HG03469 (cell line): ENCODE results near the gene KRTAP5-6.

Source experiments
- ATAC-seq: cut with Tn5 transposase; IDR thresholded peaks from one replicate; pipeline ENCODE4 v1.9.1; 2021; ENCODE audit warnings: mild to moderate bottlenecking, moderate library complexity, moderate number of reproducible peaks; ENCODE audit not compliant: unreplicated experiment

KRTAP5-6 gene

GRCh38 chr11:1701091-1701807 is 4.3 kb downstream of the KRTAP5-6 start:
- no peak for ATAC-seq

GRCh38 chr11:1702506-1702905 is 5.5 kb downstream of the KRTAP5-6 start:
- ATAC-seq, result no peak

- ATAC-seq, result no peak
Observed at GRCh38 chr11:1703146-1703545, 6.2 kb downstream of the KRTAP5-6 start.

DNA sequence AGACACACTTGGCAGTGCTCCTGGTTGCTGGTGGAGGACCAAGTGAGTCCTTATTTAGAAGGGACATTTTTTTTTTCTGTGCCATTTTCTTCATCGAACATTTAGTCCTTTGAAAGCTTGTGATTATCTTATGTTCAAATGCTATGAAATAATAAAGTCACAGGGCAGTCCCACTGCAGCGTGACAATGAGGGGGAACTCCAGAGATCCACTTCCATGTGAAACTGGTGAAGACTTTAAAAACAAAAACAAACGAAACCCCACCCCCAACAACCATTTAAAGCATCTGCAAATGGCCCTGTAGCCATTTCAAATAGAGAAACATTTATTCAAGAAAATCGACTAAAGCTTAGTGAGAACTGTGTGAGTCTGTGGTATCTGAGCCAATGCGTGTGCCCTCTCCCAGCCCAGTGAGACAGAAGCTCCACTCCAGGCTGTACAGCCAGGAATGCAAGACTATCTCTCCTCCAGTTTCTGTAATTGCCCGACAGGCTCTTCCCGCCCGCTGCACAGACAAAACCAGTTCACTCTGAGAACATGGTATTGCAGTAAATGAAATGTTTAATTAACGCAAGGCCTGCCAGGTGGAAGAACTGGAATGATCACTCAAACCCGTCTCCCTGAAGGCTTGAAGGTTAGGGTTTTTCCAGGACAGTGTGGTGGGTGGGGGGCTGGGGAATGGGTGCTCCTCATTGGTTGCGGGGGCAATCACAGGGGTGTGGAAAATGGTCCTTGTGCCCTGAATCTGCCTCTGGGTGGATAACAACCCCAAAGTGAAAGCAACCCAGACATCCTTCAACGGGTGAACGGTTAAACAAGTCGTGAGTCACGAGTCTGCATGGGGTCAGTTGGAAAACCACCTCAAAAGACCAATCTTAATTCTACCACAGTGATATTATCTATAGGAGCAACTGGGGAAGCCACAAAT is 8.4 kb downstream of the KRTAP5-6 start:
- ATAC-seq, result no peak

GRCh38 chr11:1706634-1707400 is 9.8 kb downstream of the KRTAP5-6 start:
- ATAC-seq, result no peak

DNA sequence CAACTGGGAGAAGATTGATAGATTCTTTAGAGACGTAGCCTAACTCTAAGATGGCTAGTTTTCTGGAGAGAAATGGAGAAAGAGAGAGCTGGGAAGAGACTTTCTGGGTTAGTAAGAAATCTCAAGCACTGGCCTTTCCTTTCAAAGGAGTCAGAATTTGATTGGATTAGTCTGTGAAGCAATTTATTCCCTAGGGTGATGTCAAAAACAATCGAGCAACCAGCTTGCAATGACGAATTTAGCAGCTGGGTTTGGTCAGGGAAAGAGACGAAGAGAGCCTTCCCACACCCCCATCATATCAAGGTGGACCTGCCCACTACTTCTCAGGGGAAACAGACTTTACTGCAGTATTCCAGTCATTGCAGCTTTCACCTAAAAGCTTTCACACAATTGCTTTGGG is 10.8 kb downstream of the KRTAP5-6 start:
- no peak for ATAC-seq

DNA sequence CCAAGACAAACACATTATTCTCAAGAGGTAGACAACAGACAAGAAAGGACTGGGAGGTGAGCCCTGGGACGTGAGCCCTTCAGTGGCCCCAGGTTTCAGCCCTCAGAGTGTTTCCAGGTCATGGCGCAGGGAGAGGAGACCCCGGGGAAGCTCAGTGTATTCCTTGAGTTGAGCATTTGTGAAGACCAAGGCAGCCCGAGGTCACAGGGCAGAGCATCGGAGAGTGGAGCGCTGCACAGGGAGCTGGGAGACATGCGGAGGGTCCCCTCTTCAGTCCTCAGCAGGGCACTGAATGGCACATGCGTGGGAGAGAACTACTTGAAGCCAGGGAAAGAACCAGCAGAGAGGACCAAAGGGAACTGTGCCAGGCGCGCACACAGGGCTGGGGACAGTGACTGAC is 11.7 kb downstream of the KRTAP5-6 start:
- no peak for ATAC-seq

GRCh38 chr11:1714908-1715885 is 18.2 kb downstream of the KRTAP5-6 start:
- ATAC-seq, result no peak

DNA sequence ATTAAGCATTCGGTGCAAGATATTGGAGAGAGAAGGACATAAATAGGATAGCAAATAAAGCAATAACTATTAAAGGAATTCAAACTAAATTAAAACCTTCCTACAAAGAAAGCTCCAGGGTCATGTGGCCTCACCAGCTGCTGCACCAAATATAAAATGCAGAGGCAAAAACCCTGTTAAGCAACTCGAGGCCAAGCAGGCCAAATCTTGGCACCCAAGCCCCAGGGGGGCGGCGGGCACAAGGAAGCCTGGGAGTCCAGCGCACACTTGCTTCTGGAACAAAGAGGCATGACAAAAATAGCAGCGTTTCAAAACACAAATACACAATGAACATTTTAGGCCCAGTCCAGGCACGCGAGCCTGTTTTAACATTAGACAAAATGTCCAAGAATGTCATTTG is 20.8 kb downstream of the KRTAP5-6 start:
- ATAC-seq, result no peak

- ATAC-seq, result no peak
Observed at GRCh38 chr11:1718326-1718725, 21.3 kb downstream of the KRTAP5-6 start.

- ATAC-seq, result no peak
Observed at GRCh38 chr11:1719781-1720180, 22.8 kb downstream of the KRTAP5-6 start.

DNA sequence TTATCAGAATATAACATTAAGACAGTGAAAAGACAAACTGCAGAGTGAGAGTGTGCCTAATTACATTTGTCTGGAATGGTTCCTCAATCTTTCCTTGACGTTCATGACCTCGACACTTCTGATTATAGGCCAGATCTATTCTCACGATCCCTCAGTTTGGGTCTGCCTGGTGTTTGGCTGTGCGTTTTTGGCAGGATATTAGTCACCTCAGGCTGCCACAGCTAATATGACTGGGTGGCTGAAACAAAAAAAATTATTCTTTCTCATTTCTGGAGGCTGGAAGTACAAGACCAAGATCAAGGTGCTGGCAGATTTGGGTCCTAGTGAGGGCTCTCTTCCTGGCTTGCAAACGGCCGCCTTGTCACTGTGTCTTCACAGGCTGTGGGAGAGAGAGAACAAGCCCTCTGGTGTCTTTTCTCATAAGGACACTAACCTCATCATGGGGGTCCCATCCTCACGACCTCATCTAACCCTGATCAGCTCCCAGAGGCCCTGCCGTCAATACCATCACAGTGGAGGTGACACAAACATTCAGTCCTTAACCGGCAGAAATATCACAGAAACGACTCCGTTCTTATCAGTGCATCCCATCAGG is 30.2 kb downstream of the KRTAP5-6 start:
- ATAC-seq, result no peak

GRCh38 chr11:1727861-1728260 is 30.9 kb downstream of the KRTAP5-6 start:
- no peak for ATAC-seq

DNA sequence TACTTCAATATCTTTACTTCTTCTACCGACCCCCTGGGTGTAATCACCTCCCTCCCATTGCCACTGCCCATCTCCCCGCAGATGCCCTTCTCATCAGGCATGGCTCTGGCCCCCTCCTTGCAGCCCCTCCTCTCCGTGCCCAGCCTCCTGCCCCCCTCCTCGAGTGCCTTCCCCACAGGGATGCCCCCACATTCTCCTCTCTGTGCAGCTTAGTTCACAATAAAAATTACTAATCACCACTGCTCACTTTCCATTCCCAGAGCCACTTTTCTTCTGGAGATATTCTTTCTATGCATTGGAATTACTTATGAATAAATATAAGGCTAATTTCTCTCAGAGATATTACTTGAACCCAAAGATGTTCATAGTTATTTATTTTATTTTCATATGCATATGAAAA is 31.3 kb downstream of the KRTAP5-6 start:
- no peak for ATAC-seq

DNA sequence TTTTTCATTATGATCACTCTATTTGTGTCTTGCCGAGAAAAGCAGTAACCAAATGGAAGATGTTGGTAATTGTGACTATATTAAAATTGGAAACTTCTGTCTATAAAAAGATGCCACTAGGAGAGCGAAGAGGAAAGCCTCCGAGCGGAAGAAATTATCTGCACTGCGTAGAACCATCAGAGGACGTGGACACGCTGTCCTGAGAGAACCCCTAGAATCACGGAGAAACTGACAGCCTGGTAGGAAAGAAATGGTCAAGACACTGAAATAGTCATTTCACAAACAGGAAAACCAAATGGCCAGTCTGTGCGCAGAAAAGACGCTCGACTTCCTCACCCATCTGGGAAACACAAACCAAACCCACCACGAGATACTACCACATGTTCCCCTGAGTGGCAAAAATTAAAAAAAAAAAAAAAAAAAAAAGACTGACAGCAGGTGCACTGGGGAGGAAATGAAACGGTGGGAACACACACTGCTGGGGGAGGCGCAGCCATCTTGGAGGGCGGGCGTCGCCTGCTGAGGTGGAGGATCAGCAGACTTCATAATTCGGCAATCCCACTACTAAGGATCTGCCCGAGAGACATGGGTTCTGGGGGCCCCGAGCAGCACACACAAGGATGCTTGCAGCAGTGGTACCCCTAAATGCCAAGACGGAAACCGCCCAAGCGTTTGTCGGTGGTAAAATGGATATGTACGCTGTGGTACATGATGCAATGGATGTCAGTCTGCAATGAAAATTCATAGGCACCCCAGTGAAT is 32.1 kb downstream of the KRTAP5-6 start:
- no peak for ATAC-seq

GRCh38 chr11:1729692-1730011 is 32.7 kb downstream of the KRTAP5-6 start:
- ATAC-seq, result no peak

DNA sequence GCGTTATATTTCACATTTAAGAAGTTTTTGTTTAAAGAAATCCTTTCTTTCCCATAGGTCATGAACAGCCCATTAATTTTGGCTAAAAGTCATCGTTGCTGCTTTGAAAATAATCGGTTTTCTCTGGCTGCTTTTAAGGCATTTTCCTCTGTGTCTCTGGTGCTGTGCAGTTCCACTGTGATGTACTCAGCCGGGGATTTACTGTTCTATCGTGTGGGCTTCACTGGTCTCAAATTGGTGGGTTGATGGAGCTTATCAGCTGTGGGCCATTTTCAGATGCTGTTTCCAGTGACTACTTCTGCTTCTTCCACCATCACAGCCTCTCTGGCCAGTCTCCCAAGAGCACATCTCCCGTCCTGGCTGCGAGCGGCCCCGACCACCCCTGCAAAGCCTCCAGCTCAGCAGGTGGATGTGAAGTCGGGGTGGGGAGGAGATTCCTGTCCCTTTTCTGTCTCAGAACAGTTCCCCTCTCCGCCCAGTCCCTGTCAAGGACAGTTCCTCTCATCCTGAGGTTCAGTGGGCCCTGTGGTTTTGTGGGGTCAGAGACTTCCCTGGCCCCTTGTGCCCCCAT is 33.1 kb downstream of the KRTAP5-6 start:
- no peak for ATAC-seq

- no peak for ATAC-seq
Observed at GRCh38 chr11:1731451-1732059, 34.6 kb downstream of the KRTAP5-6 start.
